Measurements from ENCODE around the gene ZRANB1.
"Not testable (repeated sequence)": the region's sequence is repeated elsewhere in the genome, so short reads cannot be mapped to it uniquely, and the experiment has no call there.

ZRANB1 gene

GRCh38 chr10:124963866-124964720, 22.2 kb downstream of the ZRANB1 start:
- DNase-seq (ENCODE audit: low read depth in 2 of 2), result no peak

GRCh38 chr10:124966008-124966407, 24.1 kb downstream of the ZRANB1 start:
- no peak for DNase-seq (ENCODE audit: low read depth in 2 of 2)

- DNase-seq (ENCODE audit: low read depth in 2 of 2), result no peak
Observed at GRCh38 chr10:124967255-124967654, 25.3 kb downstream of the ZRANB1 start.

GRCh38 chr10:124971276-124971675, 29.4 kb downstream of the ZRANB1 start:
- DNase-seq (ENCODE audit: low read depth in 2 of 2), result no peak

- DNase-seq (ENCODE audit: low read depth in 2 of 2), result no peak
Observed at GRCh38 chr10:124972637-124973036, 30.7 kb downstream of the ZRANB1 start.

GRCh38 chr10:124974131-124974530, 32.2 kb downstream of the ZRANB1 start:
- no peak for DNase-seq (ENCODE audit: low read depth in 2 of 2)

GRCh38 chr10:124975977-124976514, 34.1 kb downstream of the ZRANB1 start:
- DNase-seq (ENCODE audit: low read depth in 2 of 2), result no peak

GRCh38 chr10:124977161-124977560, 35.2 kb downstream of the ZRANB1 start:
- DNase-seq (ENCODE audit: low read depth in 2 of 2), result no peak

- no peak for DNase-seq (ENCODE audit: low read depth in 2 of 2)
Observed at GRCh38 chr10:124977648-124978375, 35.9 kb downstream of the ZRANB1 start.

GRCh38 chr10:124978376-124978725, 36.4 kb downstream of the ZRANB1 start:
- no peak for DNase-seq (ENCODE audit: low read depth in 2 of 2)

GRCh38 chr10:124983321-124983720, 41.4 kb downstream of the ZRANB1 start:
- DNase-seq (ENCODE audit: low read depth in 2 of 2), result no peak

GRCh38 chr10:124984376-124984775, 42.5 kb downstream of the ZRANB1 start:
- no peak for DNase-seq (ENCODE audit: low read depth in 2 of 2)

GRCh38 chr10:124985162-124985561, 43.2 kb downstream of the ZRANB1 start:
- no peak for DNase-seq (ENCODE audit: low read depth in 2 of 2)

GRCh38 chr10:124987788-124988187, 45.9 kb downstream of the ZRANB1 start:
- no peak for DNase-seq (ENCODE audit: low read depth in 2 of 2)

- not testable (repeated sequence) for DNase-seq (ENCODE audit: low read depth in 2 of 2)
Observed at GRCh38 chr10:124988753-124989152, 46.8 kb downstream of the ZRANB1 start.

- no peak for DNase-seq (ENCODE audit: low read depth in 2 of 2)
Observed at GRCh38 chr10:124989526-124989925, 47.6 kb downstream of the ZRANB1 start.

- DNase-seq (ENCODE audit: low read depth in 2 of 2), result no peak
Observed at GRCh38 chr10:124990671-124991625, 49.0 kb downstream of the ZRANB1 start.

GRCh38 chr10:124991835-124992234, 49.9 kb downstream of the ZRANB1 start:
- no peak for DNase-seq (ENCODE audit: low read depth in 2 of 2)

- DNase-seq (ENCODE audit: low read depth in 2 of 2), result no peak
Observed at GRCh38 chr10:124992462-124993344, 50.8 kb downstream of the ZRANB1 start.

- no peak for DNase-seq (ENCODE audit: low read depth in 2 of 2)
Observed at GRCh38 chr10:124993345-124993708, 51.4 kb downstream of the ZRANB1 start.

All from stimulated activated CD8-positive, alpha-beta memory T cell treated with anti-CD3 and anti-CD28 coated beads, Interleukin-15, amount 100 ng/mL, for 4 hours (primary cell).